Osteoblast (primary cell): ENCODE results near the gene GYG2. TPM values are rescaled to one million over a fixed set of nuclear protein-coding genes. Genes with fewer than 3 reads are reported as not detected.

Source experiments
- DNase-seq: peaks from one replicate; pipeline ENCODE4 v3.0.0; 2011; ENCODE audit warnings: low spot score, mixed read lengths; ENCODE audit not compliant: insufficient read length; ENCODE audit errors: missing footprints
- H2AFZ ChIP-seq: 2 replicates; pipeline ENCODE4 v1.6.0; 2011; ENCODE audit warnings: mild to moderate bottlenecking, low read length
- H3K27ac ChIP-seq: 2 replicates; pipeline ENCODE4 v1.5.1; 2011; ENCODE audit warnings: mild to moderate bottlenecking, low read depth, low read length, moderate library complexity
- H3K27me3 ChIP-seq: 2 replicates; pipeline ENCODE4 v1.6.0; 2012; ENCODE audit warnings: mild to moderate bottlenecking, control low read depth, inconsistent platforms, low read length, moderate library complexity; ENCODE audit not compliant: insufficient read depth
- H3K36me3 ChIP-seq: 2 replicates; pipeline ENCODE4 v1.5.1; 2011; ENCODE audit warnings: mild to moderate bottlenecking, low read length, control low read depth, moderate library complexity; ENCODE audit not compliant: insufficient read depth
- H3K4me1 ChIP-seq: 2 replicates; pipeline ENCODE4 v1.5.1; 2011; ENCODE audit warnings: mild to moderate bottlenecking, low read length, control low read depth, moderate library complexity; ENCODE audit not compliant: insufficient read depth
- H3K4me2 ChIP-seq: 2 replicates; pipeline ENCODE4 v1.6.0; 2011; ENCODE audit warnings: mild to moderate bottlenecking, low read length; ENCODE audit not compliant: insufficient read depth
- H3K4me3 ChIP-seq: fragments of 200-600 bp; sonication (generic); 3 replicates; pipeline ENCODE4 v1.5.1; 2012; ENCODE audit warnings: mild to moderate bottlenecking, low read length, inconsistent platforms; ENCODE audit not compliant: insufficient read depth
- H3K79me2 ChIP-seq: 2 replicates; pipeline ENCODE4 v1.6.0; 2012; ENCODE audit warnings: mild to moderate bottlenecking, low read length, control low read depth, inconsistent platforms; ENCODE audit not compliant: insufficient read depth
- H3K9me3 ChIP-seq: 2 replicates; pipeline ENCODE4 v1.5.1; 2011; ENCODE audit warnings: low read depth, low read length, control low read depth
- H4K20me1 ChIP-seq: 2 replicates; pipeline ENCODE4 v1.6.0; 2012; ENCODE audit warnings: mild to moderate bottlenecking, low read length, control low read depth; ENCODE audit not compliant: insufficient read depth
- total RNA-seq: library from RNA; depleted of rRNA; stranded (reverse); fragments of >200 nt; gene quantifications from 2 replicates; pipeline ENCODE4 v1.2.3, GENCODE V29; 2012
- TF ChIP-seq, protein P1 (sequence below): IDR thresholded peaks from 2 replicates; pipeline ENCODE4 v1.5.1; 2011; ENCODE audit warnings: mild to moderate bottlenecking, low read depth, low read length, moderate library complexity; ENCODE audit errors: extremely low read depth

Gene GYG2
- total RNA-seq, 1 donor = 6.2 TPM

- H4K20me1 ChIP-seq = no peaks in the 10 kb centered on the region
- H3K9me3 ChIP-seq = peaks cover 3% of the 10 kb centered on the region
- H3K79me2 ChIP-seq = no peaks in the 10 kb centered on the region
- TF ChIP-seq, protein P1, sequence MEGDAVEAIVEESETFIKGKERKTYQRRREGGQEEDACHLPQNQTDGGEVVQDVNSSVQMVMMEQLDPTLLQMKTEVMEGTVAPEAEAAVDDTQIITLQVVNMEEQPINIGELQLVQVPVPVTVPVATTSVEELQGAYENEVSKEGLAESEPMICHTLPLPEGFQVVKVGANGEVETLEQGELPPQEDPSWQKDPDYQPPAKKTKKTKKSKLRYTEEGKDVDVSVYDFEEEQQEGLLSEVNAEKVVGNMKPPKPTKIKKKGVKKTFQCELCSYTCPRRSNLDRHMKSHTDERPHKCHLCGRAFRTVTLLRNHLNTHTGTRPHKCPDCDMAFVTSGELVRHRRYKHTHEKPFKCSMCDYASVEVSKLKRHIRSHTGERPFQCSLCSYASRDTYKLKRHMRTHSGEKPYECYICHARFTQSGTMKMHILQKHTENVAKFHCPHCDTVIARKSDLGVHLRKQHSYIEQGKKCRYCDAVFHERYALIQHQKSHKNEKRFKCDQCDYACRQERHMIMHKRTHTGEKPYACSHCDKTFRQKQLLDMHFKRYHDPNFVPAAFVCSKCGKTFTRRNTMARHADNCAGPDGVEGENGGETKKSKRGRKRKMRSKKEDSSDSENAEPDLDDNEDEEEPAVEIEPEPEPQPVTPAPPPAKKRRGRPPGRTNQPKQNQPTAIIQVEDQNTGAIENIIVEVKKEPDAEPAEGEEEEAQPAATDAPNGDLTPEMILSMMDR = no peak
- H3K36me3 ChIP-seq = no peaks in the 10 kb centered on the region
- H2AFZ ChIP-seq = no peak overlapping the region
- no peaks in the 10 kb centered on the region for H3K27me3 ChIP-seq
- H3K4me3 ChIP-seq = no peak overlapping the region
- no peaks in the 10 kb centered on the region for H3K4me1 ChIP-seq
- no peak overlapping the region for H3K27ac ChIP-seq
- DNase-seq = no peak
- H3K4me2 ChIP-seq = no peak overlapping the region
Observed at GRCh38 chrX:2907295-2907694, 78.6 kb downstream of the GYG2 start.

GRCh38 chrX:2908125-2908685 is 79.5 kb downstream of the GYG2 start:
- no peak overlapping the region for H3K4me3 ChIP-seq
- TF ChIP-seq, protein P1 = no peak
- H3K79me2 ChIP-seq = no peaks in the 10 kb centered on the region
- H4K20me1 ChIP-seq = no peaks in the 10 kb centered on the region
- H3K27me3 ChIP-seq = no peaks in the 10 kb centered on the region
- DNase-seq = no peak
- H3K9me3 ChIP-seq = peaks cover 3% of the 10 kb centered on the region
- H3K4me1 ChIP-seq = no peaks in the 10 kb centered on the region
- no peaks in the 10 kb centered on the region for H3K36me3 ChIP-seq
- H3K4me2 ChIP-seq = no peak overlapping the region
- no peak overlapping the region for H3K27ac ChIP-seq
- H2AFZ ChIP-seq = no peak overlapping the region

- no peak for DNase-seq
- Histone ChIP-seq H2AFZ (no peak overlapping the region), H3K79me2 (no peaks in the 10 kb centered on the region), H3K4me3 (no peak overlapping the region), H3K4me1 (no peaks in the 10 kb centered on the region), H4K20me1 (no peaks in the 10 kb centered on the region), H3K36me3 (no peaks in the 10 kb centered on the region), H3K9me3 (no peaks in the 10 kb centered on the region), H3K27ac (no peak overlapping the region), H3K27me3 (no peaks in the 10 kb centered on the region), H3K4me2 (no peak overlapping the region)
- TF ChIP-seq, protein P1 = no peak
Observed at GRCh38 chrX:2910109-2910508, 81.4 kb downstream of the GYG2 start.

DNA sequence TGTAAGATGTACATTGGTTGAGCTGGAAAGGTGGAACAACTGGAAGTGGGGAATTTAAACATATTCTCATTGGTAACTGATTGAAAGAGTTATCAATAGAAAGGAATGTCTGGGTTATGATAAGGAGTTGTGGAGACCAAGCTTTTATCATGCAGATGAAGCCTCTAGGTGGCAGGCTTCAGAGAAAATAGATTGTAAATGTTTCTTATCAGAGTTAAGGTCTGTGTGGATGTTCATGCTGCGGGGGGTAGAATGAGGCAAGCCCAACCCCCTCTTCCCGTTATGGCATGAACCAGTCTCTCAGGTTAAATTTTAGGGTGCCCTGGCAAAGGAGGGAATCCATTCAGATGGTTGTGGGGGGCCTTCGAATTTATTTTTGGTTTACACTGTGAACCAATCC is 84.4 kb downstream of the GYG2 start:
- no peak for DNase-seq
- Histone ChIP-seq H3K36me3 (no peaks in the 10 kb centered on the region), H3K9me3 (no peaks in the 10 kb centered on the region), H3K27me3 (no peaks in the 10 kb centered on the region), H3K4me3 (no peak overlapping the region), H3K4me2 (no peak overlapping the region), H4K20me1 (no peaks in the 10 kb centered on the region), H2AFZ (no peak overlapping the region), H3K4me1 (no peaks in the 10 kb centered on the region), H3K27ac (no peak overlapping the region), H3K79me2 (no peaks in the 10 kb centered on the region)
- TF ChIP-seq, protein P1 = peak; percentile 29
